Measurements from ENCODE around the gene CACNA1C.

The CACNA1C gene

DNA sequence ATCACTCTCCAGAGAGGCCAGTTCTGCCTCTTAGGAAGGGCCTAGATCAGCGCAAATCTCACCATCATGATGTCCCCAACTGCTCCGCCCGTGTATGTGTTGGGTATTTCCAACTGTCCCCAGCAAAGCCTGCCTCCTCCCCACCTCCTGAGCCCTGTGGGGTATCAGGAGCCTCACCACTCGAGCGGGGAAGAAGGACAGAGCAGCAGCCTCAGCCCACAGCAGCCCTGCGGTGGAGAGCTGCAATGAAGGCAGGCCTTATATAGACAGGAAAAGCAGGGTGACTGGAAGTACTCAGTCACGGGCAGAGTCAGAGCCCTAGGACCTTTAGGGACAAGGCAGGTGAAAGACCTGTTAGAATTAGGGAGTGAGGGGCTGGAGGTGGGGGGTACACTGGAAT is 358.2 kb downstream of the CACNA1C start:
- Histone ChIP-seq H3K27me3 (ENCODE audit: control insufficient read depth, insufficient read depth, low read length) (no peaks in the 10 kb centered on the region), H3K36me3 (ENCODE audit: control insufficient read depth, insufficient read depth, low read length) (no peaks in the 10 kb centered on the region), H3K9ac (ENCODE audit: low read length) (no peak overlapping the region), H3K4me3 (ENCODE audit: low read length) (no peak overlapping the region), H3K9me3 (ENCODE audit: control insufficient read depth, low read length) (no peaks in the 10 kb centered on the region), H3K4me1 (ENCODE audit: control insufficient read depth, insufficient read depth, low read length) (no peaks in the 10 kb centered on the region)

- no peaks in the 10 kb centered on the region for H3K9me3 ChIP-seq (ENCODE audit: control insufficient read depth, low read length)
- no peaks in the 10 kb centered on the region for H3K4me1 ChIP-seq (ENCODE audit: control insufficient read depth, insufficient read depth, low read length)
- H3K27me3 ChIP-seq (ENCODE audit: control insufficient read depth, insufficient read depth, low read length), result no peaks in the 10 kb centered on the region
- H3K36me3 ChIP-seq (ENCODE audit: control insufficient read depth, insufficient read depth, low read length), result no peaks in the 10 kb centered on the region
- H3K4me3 ChIP-seq (ENCODE audit: low read length), result no peak overlapping the region
- H3K9ac ChIP-seq (ENCODE audit: low read length), result no peak overlapping the region
Observed at GRCh38 chr12:2411616-2412304, 359.0 kb downstream of the CACNA1C start.

DNA sequence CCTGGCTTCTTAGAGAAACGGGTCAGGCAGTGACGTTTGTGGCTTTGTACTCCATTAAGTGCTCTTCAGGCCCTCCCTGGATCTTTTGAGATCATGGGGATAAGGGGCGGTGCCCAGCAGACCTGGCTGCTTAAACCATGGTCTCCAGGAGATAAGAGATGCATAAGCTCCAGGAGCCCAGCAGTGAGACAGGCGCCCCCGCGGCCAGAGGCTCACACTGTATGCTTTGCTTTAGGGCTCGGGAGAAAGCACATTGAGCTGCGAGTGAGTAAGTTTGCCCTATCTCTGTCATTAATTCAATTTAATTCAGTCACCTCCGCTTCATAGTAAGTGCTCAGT is 359.5 kb downstream of the CACNA1C start:
- Histone ChIP-seq H3K9ac (ENCODE audit: low read length) (no peak overlapping the region), H3K36me3 (ENCODE audit: control insufficient read depth, insufficient read depth, low read length) (no peaks in the 10 kb centered on the region), H3K27me3 (ENCODE audit: control insufficient read depth, insufficient read depth, low read length) (no peaks in the 10 kb centered on the region), H3K9me3 (ENCODE audit: control insufficient read depth, low read length) (no peaks in the 10 kb centered on the region), H3K4me1 (ENCODE audit: control insufficient read depth, insufficient read depth, low read length) (no peaks in the 10 kb centered on the region), H3K4me3 (ENCODE audit: low read length) (no peak overlapping the region)

DNA sequence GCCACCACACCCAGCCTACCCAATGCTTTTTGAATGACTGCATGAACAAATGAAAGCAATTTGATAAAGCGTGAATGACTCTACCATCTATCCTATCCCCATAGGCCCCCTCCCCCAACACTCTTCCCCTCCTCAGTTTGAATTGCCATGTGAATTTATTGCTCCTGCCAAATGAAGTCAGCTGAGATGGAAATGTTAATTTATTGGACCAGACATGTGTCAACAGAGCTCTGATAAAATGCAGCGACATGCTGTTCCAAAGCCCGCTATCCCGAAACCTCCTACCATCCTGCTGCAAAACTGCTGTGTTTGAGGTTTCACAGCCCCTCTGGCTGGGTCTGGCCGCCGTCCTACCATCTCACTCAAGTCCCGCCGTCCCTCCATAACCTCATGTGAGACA is 360.5 kb downstream of the CACNA1C start:
- no peaks in the 10 kb centered on the region for H3K4me1 ChIP-seq (ENCODE audit: control insufficient read depth, insufficient read depth, low read length)
- no peaks in the 10 kb centered on the region for H3K9me3 ChIP-seq (ENCODE audit: control insufficient read depth, low read length)
- no peak overlapping the region for H3K9ac ChIP-seq (ENCODE audit: low read length)
- H3K4me3 ChIP-seq (ENCODE audit: low read length), result no peak overlapping the region
- H3K36me3 ChIP-seq (ENCODE audit: control insufficient read depth, insufficient read depth, low read length), result no peaks in the 10 kb centered on the region
- no peaks in the 10 kb centered on the region for H3K27me3 ChIP-seq (ENCODE audit: control insufficient read depth, insufficient read depth, low read length)

- H3K9ac ChIP-seq (ENCODE audit: low read length), result no peak overlapping the region
- H3K4me3 ChIP-seq (ENCODE audit: low read length), result no peak overlapping the region
- H3K36me3 ChIP-seq (ENCODE audit: control insufficient read depth, insufficient read depth, low read length), result no peaks in the 10 kb centered on the region
- H3K27me3 ChIP-seq (ENCODE audit: control insufficient read depth, insufficient read depth, low read length), result no peaks in the 10 kb centered on the region
- H3K9me3 ChIP-seq (ENCODE audit: control insufficient read depth, low read length), result no peaks in the 10 kb centered on the region
- H3K4me1 ChIP-seq (ENCODE audit: control insufficient read depth, insufficient read depth, low read length), result no peaks in the 10 kb centered on the region
Observed at GRCh38 chr12:2413999-2414792, 361.4 kb downstream of the CACNA1C start.

DNA sequence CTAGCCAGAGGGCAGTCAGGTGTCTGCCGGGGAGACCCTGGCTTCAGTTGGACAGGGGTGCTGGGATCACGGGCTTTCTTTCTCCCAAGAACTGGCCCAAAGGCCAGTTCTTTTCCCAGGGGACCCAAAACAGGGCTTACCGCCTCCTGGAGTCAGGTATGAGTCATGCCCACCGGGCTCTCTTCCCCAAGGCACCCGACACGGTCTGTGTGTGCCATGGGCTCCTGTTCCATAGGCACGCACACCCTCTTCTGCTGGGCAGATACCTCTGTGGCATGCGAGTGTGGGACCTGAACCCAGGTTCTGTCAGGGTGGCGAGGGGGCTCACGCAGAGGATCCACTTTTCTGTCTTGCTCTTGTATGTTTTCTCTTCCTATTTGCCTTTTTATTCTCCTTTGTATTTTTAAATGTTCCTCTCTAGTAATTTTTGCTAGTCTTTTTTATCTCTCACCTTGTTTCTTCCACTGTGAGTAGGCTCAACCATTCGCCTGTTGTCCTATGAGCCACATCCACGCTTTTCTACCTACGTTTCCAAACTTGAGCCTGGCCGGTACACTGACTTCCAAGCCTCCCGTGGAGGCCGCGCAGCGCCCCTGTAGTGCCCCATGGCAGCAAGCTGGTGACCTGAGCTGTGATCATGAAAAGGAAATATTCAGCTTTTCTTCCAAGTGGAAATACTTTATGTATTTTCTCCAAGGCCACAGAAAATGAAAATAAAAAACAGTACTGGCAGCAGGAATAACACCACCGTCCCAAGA is 362.2 kb downstream of the CACNA1C start:
- Histone ChIP-seq H3K9ac (ENCODE audit: low read length) (no peak overlapping the region), H3K9me3 (ENCODE audit: control insufficient read depth, low read length) (no peaks in the 10 kb centered on the region), H3K4me1 (ENCODE audit: control insufficient read depth, insufficient read depth, low read length) (no peaks in the 10 kb centered on the region), H3K4me3 (ENCODE audit: low read length) (no peak overlapping the region), H3K27me3 (ENCODE audit: control insufficient read depth, insufficient read depth, low read length) (no peaks in the 10 kb centered on the region), H3K36me3 (ENCODE audit: control insufficient read depth, insufficient read depth, low read length) (no peaks in the 10 kb centered on the region)

DNA sequence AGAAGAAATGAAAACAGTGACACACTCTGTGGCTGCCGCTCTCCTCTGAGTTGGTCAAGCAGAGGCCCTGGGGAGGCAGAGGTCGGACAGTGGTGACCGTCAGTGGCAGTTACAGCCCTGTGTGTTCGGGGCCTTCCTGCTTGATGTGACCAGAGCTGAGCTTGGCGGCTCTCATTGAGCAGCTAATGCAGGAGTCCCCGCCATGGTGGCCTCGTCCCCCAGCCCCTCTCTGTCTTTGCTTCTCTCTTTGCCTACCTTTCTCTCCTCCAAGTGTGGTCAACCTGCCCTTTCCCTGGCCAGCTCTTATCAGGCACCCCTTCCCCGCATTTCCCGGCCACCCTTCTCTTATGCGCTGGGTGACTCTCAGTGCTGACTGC is 362.8 kb downstream of the CACNA1C start:
- H3K4me3 ChIP-seq (ENCODE audit: low read length), result no peak overlapping the region
- no peaks in the 10 kb centered on the region for H3K9me3 ChIP-seq (ENCODE audit: control insufficient read depth, low read length)
- no peaks in the 10 kb centered on the region for H3K4me1 ChIP-seq (ENCODE audit: control insufficient read depth, insufficient read depth, low read length)
- no peak overlapping the region for H3K9ac ChIP-seq (ENCODE audit: low read length)
- H3K36me3 ChIP-seq (ENCODE audit: control insufficient read depth, insufficient read depth, low read length), result no peaks in the 10 kb centered on the region
- H3K27me3 ChIP-seq (ENCODE audit: control insufficient read depth, insufficient read depth, low read length), result no peaks in the 10 kb centered on the region

- Histone ChIP-seq H3K27me3 (ENCODE audit: control insufficient read depth, insufficient read depth, low read length) (no peaks in the 10 kb centered on the region), H3K9me3 (ENCODE audit: control insufficient read depth, low read length) (no peaks in the 10 kb centered on the region), H3K4me3 (ENCODE audit: low read length) (no peak overlapping the region), H3K4me1 (ENCODE audit: control insufficient read depth, insufficient read depth, low read length) (no peaks in the 10 kb centered on the region), H3K36me3 (ENCODE audit: control insufficient read depth, insufficient read depth, low read length) (no peaks in the 10 kb centered on the region), H3K9ac (ENCODE audit: low read length) (no peak overlapping the region)
Observed at GRCh38 chr12:2416158-2416557, 363.4 kb downstream of the CACNA1C start.

- H3K36me3 ChIP-seq (ENCODE audit: control insufficient read depth, insufficient read depth, low read length), result no peaks in the 10 kb centered on the region
- H3K9ac ChIP-seq (ENCODE audit: low read length), result no peak overlapping the region
- H3K4me1 ChIP-seq (ENCODE audit: control insufficient read depth, insufficient read depth, low read length), result no peaks in the 10 kb centered on the region
Observed at GRCh38 chr12:2417481-2418160, 364.8 kb downstream of the CACNA1C start.

DNA sequence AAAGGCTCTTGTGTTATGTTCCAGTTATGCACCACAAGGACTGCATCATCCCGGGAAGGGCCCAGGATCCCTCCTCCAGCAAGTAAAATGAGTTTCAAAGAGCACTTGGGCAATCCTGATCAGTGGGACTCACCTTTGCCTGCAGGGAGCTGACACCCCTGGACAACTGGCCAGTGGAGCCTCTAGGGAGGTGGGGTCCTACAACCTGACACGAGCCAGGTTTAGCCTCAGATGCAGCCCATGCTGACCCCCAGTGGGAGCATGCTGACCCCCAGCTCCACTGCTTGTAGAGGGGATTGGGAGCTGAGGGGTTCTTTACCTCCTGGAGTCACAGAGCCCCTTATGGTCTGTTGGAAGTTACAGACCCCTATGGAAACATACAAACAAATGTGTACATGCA is 365.8 kb downstream of the CACNA1C start:
- Histone ChIP-seq H3K4me1 (ENCODE audit: control insufficient read depth, insufficient read depth, low read length) (no peaks in the 10 kb centered on the region), H3K9ac (ENCODE audit: low read length) (no peak overlapping the region), H3K36me3 (ENCODE audit: control insufficient read depth, insufficient read depth, low read length) (no peaks in the 10 kb centered on the region), H3K9me3 (ENCODE audit: control insufficient read depth, low read length) (no peaks in the 10 kb centered on the region), H3K27me3 (ENCODE audit: control insufficient read depth, insufficient read depth, low read length) (no peaks in the 10 kb centered on the region), H3K4me3 (ENCODE audit: low read length) (no peak overlapping the region)

More at GRCh38 chr12:2417481-2418160, 364.8 kb downstream of the CACNA1C start:
- Histone ChIP-seq H3K27me3 (ENCODE audit: control insufficient read depth, insufficient read depth, low read length) (no peaks in the 10 kb centered on the region), H3K9me3 (ENCODE audit: control insufficient read depth, low read length) (no peaks in the 10 kb centered on the region), H3K4me3 (ENCODE audit: low read length) (no peak overlapping the region)

- no peaks in the 10 kb centered on the region for H3K4me1 ChIP-seq (ENCODE audit: control insufficient read depth, insufficient read depth, low read length)
- no peaks in the 10 kb centered on the region for H3K36me3 ChIP-seq (ENCODE audit: control insufficient read depth, insufficient read depth, low read length)
Observed at GRCh38 chr12:2422591-2422990, 369.8 kb downstream of the CACNA1C start.

GRCh38 chr12:2429032-2429431 is 376.2 kb downstream of the CACNA1C start:
- no peak overlapping the region for H3K9ac ChIP-seq (ENCODE audit: low read length)
- no peaks in the 10 kb centered on the region for H3K36me3 ChIP-seq (ENCODE audit: control insufficient read depth, insufficient read depth, low read length)
- H3K9me3 ChIP-seq (ENCODE audit: control insufficient read depth, low read length), result no peaks in the 10 kb centered on the region
- no peak overlapping the region for H3K4me3 ChIP-seq (ENCODE audit: low read length)
- no peaks in the 10 kb centered on the region for H3K27me3 ChIP-seq (ENCODE audit: control insufficient read depth, insufficient read depth, low read length)
- no peaks in the 10 kb centered on the region for H3K4me1 ChIP-seq (ENCODE audit: control insufficient read depth, insufficient read depth, low read length)

More at GRCh38 chr12:2422591-2422990, 369.8 kb downstream of the CACNA1C start:
- Histone ChIP-seq H3K27me3 (ENCODE audit: control insufficient read depth, insufficient read depth, low read length) (no peaks in the 10 kb centered on the region), H3K9me3 (ENCODE audit: control insufficient read depth, low read length) (no peaks in the 10 kb centered on the region), H3K9ac (ENCODE audit: low read length) (no peak overlapping the region), H3K4me3 (ENCODE audit: low read length) (no peak overlapping the region)

All from mucosa of stomach (tissue), 1 donor.